Activated CD8-positive, alpha-beta T cell treated with anti-CD3 and anti-CD28 coated beads, Interleukin-2, amount 10 ng/mL, durations not matched to agents 7 days and 5 days (primary cell): ENCODE measurements around the gene C15orf62. TPM values are rescaled to one million over a fixed set of nuclear protein-coding genes. Genes with fewer than 3 reads are reported as not detected.

Source experiments
- ATAC-seq: fragments of 150-1000 bp; cut with Tn5 transposase; one replicate; pipeline ENCODE4 v1.10.0; 2021; ENCODE audit warnings: moderate library complexity
- CTCF ChIA-PET: fragments of 350-600 bp; sonication (Branson Sonifier 250); formaldehyde crosslinking; loops from one replicate; lab custom pipeline; 2021; ENCODE audit warnings: antibody characterized with exemption; lab: Charles Lee
- POLR2A ChIA-PET: fragments of 350-600 bp; sonication (Branson Sonifier 250); formaldehyde crosslinking; loops from one replicate; lab custom pipeline; 2021; ENCODE audit warnings: antibody characterized with exemption; lab: Charles Lee
- DNase-seq: peaks from one replicate; pipeline ENCODE4 v3.0.0-alpha.2; 2020
- H3K27ac Mint-ChIP-seq: one replicate; pipeline ENCODE4 v1.8.0; 2021; ENCODE audit warnings: mild to moderate bottlenecking, mixed read lengths
- H3K27me3 Mint-ChIP-seq: one replicate; pipeline ENCODE4 v1.8.0; 2021; ENCODE audit warnings: low read depth, mixed read lengths
- H3K36me3 Mint-ChIP-seq: one replicate; pipeline ENCODE4 v1.8.0; 2021; ENCODE audit warnings: low read depth, mixed read lengths
- H3K4me1 Mint-ChIP-seq: one replicate; pipeline ENCODE4 v1.8.0; 2021; ENCODE audit warnings: low read depth, mixed read lengths
- H3K4me3 Mint-ChIP-seq: one replicate; pipeline ENCODE4 v1.8.0; 2021; ENCODE audit warnings: mild to moderate bottlenecking, mixed read lengths
- H3K9me3 Mint-ChIP-seq: one replicate; pipeline ENCODE4 v1.8.0; 2022; ENCODE audit warnings: mixed read lengths; ENCODE audit not compliant: insufficient read depth
- total RNA-seq, 2 experiments: library from RNA; stranded (reverse); gene quantifications; one replicate each; pipeline ENCODE4 v1.2.3, GENCODE V29; 2021

The C15orf62 gene
- total RNA-seq, 2 experiments from 2014 or later = 1.1 to 1.2 TPM

DNA sequence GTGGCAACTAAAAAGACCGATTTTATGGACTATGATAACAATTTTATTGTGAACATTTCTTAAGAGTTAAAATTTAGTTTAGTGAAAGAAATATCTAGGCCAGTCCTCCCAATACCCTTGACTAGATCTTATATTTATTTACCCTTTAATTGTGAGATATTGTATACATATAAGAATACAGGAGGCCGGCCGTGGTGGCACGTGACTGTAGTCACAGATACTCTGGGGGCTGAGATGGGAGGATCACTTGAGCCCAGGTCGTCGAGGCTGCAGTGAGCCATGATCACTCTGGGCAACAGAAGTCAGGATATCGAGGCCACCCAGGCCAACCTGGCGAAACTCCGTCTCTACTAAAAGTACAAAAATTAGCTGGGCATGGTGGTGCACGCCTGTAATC lies 14.0 kb upstream of the C15orf62 start:
- CTCF ChIA-PET = interaction anchor here (1.2 to 1.6 kb wide), 3 partner anchors 12 to 136 kb away, joined by 4 to 6 read pairs (median 4); no protein-coding TSS in a partner anchor
- H3K4me3 Mint-ChIP-seq = peak overlapping the region; percentile 91

DNA sequence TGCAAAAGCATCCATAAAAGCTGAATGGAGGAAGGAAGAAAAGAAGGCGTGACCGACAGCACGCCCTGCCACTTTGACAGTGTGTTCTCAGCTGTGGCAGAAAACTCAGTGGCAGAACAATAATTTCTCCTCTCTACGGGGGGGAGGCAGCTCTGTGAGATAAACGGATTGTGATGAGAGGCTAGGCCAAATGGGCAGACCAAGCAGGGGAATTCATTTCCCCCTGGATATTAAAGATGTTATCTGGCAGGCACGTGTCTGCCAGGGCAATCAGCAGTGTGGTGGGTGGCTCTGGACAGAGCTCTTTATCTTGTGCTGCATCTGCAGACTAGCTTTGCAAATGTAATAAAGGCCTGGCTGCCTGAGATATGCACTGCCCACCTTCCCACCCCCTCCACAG lies 12.8 kb upstream of the C15orf62 start:
- Mint-ChIP-seq H3K36me3 (peaks cover 16% of the 10 kb centered on the region), H3K9me3 (no peaks in the 10 kb centered on the region), H3K4me3 (no peak overlapping the region), H3K27ac (peak overlapping the region; percentile 3), H3K27me3 (peaks cover 4% of the 10 kb centered on the region), H3K4me1 (peaks cover 33% of the 10 kb centered on the region)
- ChIA-PET CTCF (interaction anchor here (0.6 to 1.6 kb wide), 4 partner anchors 9 to 135 kb away, joined by 3 to 6 read pairs (median 4); no protein-coding TSS in a partner anchor), POLR2A (interaction anchor here (1.0 to 1.3 kb wide), 3 partner anchors 8 to 62 kb away, joined by 4 to 5 read pairs (median 4); partner anchors contain the start of gene RAD51)
- ATAC-seq (no peak), DNase-seq (no peak)

More for the DNA sequence above, 14.0 kb upstream of the C15orf62 start:
- H3K27me3 Mint-ChIP-seq = peaks cover 4% of the 10 kb centered on the region
- DNase-seq (no peak), ATAC-seq (no peak)
- POLR2A ChIA-PET = interaction anchor here (0.6 to 1.3 kb wide), 6 partner anchors 9 to 147 kb away, joined by 3 to 5 read pairs (median 4); partner anchors contain the start of gene RAD51
- H3K9me3 Mint-ChIP-seq = no peaks in the 10 kb centered on the region
- peaks cover 38% of the 10 kb centered on the region for H3K4me1 Mint-ChIP-seq
- H3K36me3 Mint-ChIP-seq = peaks cover 26% of the 10 kb centered on the region
- peak overlapping the region; percentile 99 for H3K27ac Mint-ChIP-seq

DNA sequence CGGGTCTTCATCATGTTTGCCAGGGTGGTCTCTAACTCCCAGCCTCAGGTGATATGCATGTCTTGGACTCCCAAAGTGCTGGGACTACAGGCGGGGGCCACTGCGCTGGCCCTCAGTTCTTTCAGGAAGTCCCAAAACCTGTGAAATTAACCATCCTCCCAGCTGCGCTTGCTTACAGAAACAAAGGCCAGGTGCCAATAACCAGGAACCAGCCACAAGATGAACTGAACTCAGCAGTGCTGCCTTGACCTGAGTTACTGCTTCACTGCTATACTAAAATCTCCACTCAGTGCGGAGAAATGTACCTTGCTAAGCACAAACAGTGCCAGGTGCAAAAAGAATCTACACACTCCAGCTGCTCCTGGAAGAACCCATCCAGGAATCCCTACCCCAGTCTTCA lies 9.8 kb upstream of the C15orf62 start:
- Mint-ChIP-seq H3K27me3 (peaks cover 4% of the 10 kb centered on the region), H3K4me3 (no peak overlapping the region), H3K9me3 (no peaks in the 10 kb centered on the region), H3K27ac (no peak overlapping the region), H3K4me1 (peaks cover 32% of the 10 kb centered on the region), H3K36me3 (peaks cover under 1% of the 10 kb centered on the region)
- ChIA-PET CTCF (interaction anchor here (1.1 kb wide), 1 partner anchor 22 kb away, joined by 3 read pairs; no protein-coding TSS in a partner anchor), POLR2A (interaction anchor here (0.8 kb wide), 1 partner anchor 10 kb away, joined by 4 read pairs; no protein-coding TSS in a partner anchor)
- DNase-seq (no peak), ATAC-seq (no peak)

GRCh38 chr15:40762919-40763800 lies 6.6 kb upstream of the C15orf62 start:
- ChIA-PET CTCF (interaction anchor here (0.6 kb wide), 1 partner anchor 95 kb away, joined by 3 read pairs; no protein-coding TSS in a partner anchor), POLR2A (interaction anchor here (0.7 to 2.5 kb wide), 3 partner anchors 13 to 19 kb away, joined by 3 to 13 read pairs (median 3); no protein-coding TSS in a partner anchor)
- H3K27ac Mint-ChIP-seq = peak overlapping the region; percentile 91

GRCh38 chr15:40763801-40764628 lies 5.8 kb upstream of the C15orf62 start, which contains the start of gene GCHFR:
TSS of gene GCHFR (plus strand) at chr15:40764068. CDS start at chr15:40764181, 113 bp downstream.
- peaks cover 10% of the 10 kb centered on the region for H3K36me3 Mint-ChIP-seq
- DNase-seq (peak; percentile 74), ATAC-seq (peak; percentile 58)
- H3K9me3 Mint-ChIP-seq = no peaks in the 10 kb centered on the region
- POLR2A ChIA-PET = interaction anchor here (0.8 to 2.5 kb wide), 9 partner anchors 8 to 69 kb away, joined by 3 to 13 read pairs (median 4); partner anchors contain the start of genes RAD51 and ZFYVE19
- peaks cover 4% of the 10 kb centered on the region for H3K27me3 Mint-ChIP-seq
- H3K4me1 Mint-ChIP-seq = peaks cover 45% of the 10 kb centered on the region
- CTCF ChIA-PET = interaction anchor here (0.6 to 3.8 kb wide), 7 partner anchors 14 to 131 kb away, joined by 3 to 18 read pairs (median 4); partner anchors contain the start of gene VPS18
- peak within 1 kb of the TSS; percentile 91 for H3K27ac Mint-ChIP-seq
- H3K4me3 Mint-ChIP-seq = peak within 1 kb of the TSS; percentile 86

More at GRCh38 chr15:40762919-40763800, 6.6 kb upstream of the C15orf62 start:
- H3K27me3 Mint-ChIP-seq = peaks cover 4% of the 10 kb centered on the region
- DNase-seq = peak; percentile 58
- peak; percentile 1 for ATAC-seq
- H3K4me3 Mint-ChIP-seq = peak overlapping the region; percentile 86
- peaks cover 7% of the 10 kb centered on the region for H3K36me3 Mint-ChIP-seq
- H3K4me1 Mint-ChIP-seq = peaks cover 36% of the 10 kb centered on the region
- no peaks in the 10 kb centered on the region for H3K9me3 Mint-ChIP-seq

- POLR2A ChIA-PET = interaction anchor here (0.9 to 2.5 kb wide), 9 partner anchors 8 to 196 kb away, joined by 3 to 13 read pairs (median 4); partner anchors contain the start of genes RAD51, RPUSD2 and ZFYVE19
- Mint-ChIP-seq H3K27ac (peak overlapping the region; percentile 91), H3K9me3 (no peaks in the 10 kb centered on the region), H3K4me1 (peaks cover 51% of the 10 kb centered on the region), H3K4me3 (peak overlapping the region; percentile 86), H3K36me3 (peaks cover 10% of the 10 kb centered on the region), H3K27me3 (peaks cover 4% of the 10 kb centered on the region)
- ATAC-seq (no peak), DNase-seq (peak; percentile 32)
- CTCF ChIA-PET = interaction anchor here (0.9 to 3.8 kb wide), 8 partner anchors 14 to 175 kb away, joined by 3 to 18 read pairs (median 4); partner anchors contain the start of genes RAD51 and VPS18
These were observed 5.1 kb upstream of the C15orf62 start for GRCh38 chr15:40764629-40765103.

DNA sequence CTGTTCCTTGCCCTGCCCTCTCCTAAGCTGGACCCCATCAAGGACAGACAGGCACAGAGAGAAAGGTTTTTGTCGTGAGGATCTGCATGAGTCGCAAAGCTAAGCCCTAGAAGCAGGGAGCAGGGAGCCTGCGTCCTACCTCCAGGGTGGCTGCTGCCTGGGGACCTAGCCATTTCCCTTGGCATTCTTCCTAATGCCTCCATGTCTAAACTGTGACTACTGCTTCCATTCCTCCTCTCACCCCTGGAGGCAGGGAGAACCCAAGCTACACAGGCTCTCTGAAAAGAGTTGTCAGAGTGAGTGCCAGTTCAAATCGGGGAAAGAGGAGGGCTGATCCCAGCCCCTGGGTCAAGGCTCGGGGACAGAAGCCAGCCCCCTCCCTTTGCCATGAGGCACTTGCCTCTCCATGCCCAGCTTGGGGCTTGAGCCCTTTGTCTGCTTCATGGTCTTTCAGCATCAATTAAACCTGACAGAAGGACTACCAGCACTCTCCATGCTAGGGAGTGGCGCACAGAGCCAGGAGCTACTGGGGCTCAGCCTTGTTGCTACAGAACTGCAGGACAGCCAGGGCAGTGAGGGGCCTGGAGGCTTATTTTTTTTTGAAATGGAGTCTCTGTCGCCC lies 3.5 kb upstream of the C15orf62 start:
- CTCF ChIA-PET = interaction anchor here (3.8 kb wide), 1 partner anchor 16 kb away, joined by 18 read pairs; no protein-coding TSS in a partner anchor
- no peak overlapping the region for H3K4me3 Mint-ChIP-seq
- ATAC-seq (no peak), DNase-seq (no peak)
- H3K4me1 Mint-ChIP-seq = peaks cover 59% of the 10 kb centered on the region
- H3K27me3 Mint-ChIP-seq = no peaks in the 10 kb centered on the region
- peaks cover 13% of the 10 kb centered on the region for H3K36me3 Mint-ChIP-seq
- no peaks in the 10 kb centered on the region for H3K9me3 Mint-ChIP-seq
- H3K27ac Mint-ChIP-seq = no peak overlapping the region
- POLR2A ChIA-PET = interaction anchor here (0.6 to 1.8 kb wide), 4 partner anchors 14 to 197 kb away, joined by 3 to 4 read pairs (median 4); partner anchors contain the start of gene RPUSD2

DNA sequence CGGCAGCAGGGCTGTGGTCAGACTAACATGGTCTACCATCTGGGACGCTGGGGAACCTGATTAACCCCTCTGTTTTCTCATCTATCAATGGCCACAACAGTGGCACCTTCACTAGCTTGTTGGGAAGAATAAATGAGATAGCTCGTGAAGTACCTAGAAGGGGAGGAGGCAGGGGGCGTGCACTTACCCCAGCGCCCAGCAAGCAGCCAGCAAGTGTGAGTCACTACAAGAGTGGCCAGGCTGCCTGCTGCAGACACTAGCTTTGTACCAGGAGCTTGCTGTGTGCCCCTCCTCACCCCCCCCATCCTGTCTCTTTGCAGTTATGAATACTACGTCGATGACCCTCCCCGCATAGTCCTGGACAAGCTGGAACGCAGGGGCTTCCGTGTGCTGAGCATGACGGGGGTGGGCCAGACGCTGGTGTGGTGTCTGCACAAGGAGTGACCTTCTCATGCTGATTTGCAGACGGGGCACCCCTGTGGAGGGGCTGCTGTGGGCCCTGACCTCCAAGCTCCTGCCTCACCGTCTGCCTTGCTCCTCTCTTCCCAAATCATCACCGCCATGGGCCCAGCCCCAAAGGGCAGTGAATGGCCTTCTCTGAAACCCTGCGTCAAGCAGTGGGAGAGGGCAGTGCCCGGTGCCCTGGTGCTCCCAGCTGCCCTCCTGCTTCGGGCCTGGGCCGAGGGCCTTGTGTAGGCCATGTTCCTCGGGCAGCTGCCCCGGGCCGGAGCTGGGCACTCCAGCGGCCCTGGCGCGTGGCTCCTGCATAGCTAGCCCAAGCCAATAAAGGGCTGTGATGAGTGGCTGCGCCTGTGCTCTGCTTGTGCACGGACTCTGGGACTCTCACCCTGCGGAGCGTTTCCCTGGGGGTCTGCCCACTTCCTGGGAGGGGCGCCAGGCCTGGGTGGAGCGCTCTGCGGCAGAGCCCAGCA lies 2.6 kb upstream of the C15orf62 start:
- ATAC-seq = no peak
- no peaks in the 10 kb centered on the region for H3K9me3 Mint-ChIP-seq
- H3K36me3 Mint-ChIP-seq = peaks cover 14% of the 10 kb centered on the region
- no peaks in the 10 kb centered on the region for H3K27me3 Mint-ChIP-seq
- H3K27ac Mint-ChIP-seq = no peak overlapping the region
- no peak for DNase-seq
- H3K4me1 Mint-ChIP-seq = peaks cover 59% of the 10 kb centered on the region
- POLR2A ChIA-PET = interaction anchor here (1.1 to 1.4 kb wide), 2 partner anchors 20 to 566 kb away, joined by 3 read pairs; partner anchors contain the start of genes NUSAP1 and OIP5
- CTCF ChIA-PET = interaction anchor here (3.4 to 3.8 kb wide), 2 partner anchors 15 to 22 kb away, joined by 18 to 20 read pairs; no protein-coding TSS in a partner anchor
- no peak overlapping the region for H3K4me3 Mint-ChIP-seq

DNA sequence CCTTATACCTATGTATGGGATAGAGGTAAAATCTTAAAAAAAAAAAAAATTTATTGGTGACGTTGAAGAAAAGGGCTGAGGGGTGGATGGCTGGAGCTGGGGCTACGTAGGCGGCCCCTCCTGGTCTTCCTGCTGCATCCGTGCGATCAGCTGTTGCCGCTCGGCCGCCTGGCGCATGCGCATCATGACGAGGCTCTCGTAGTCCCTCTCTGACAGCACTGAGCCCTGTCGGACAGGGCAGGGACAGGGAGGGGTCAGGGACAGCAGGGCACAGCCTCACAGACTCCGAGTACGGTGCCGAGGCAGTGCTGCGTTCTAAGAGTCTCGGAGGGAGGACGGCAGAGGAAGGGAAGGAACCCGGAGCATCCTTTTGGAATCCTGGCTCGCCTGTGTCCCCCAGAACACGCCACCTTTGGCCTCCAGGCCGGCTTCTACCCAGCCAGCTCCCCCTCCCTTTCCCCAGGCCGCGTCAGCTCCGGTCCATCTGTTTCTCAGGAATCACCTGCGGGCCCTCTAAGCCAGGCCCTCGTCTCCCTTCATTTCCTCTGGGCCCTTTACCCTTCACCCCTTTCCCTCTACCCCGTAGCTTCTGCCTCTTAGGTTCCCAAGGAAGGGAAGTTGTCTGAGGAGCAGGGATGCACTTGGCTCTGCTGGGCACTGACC lies 1.8 kb upstream of the C15orf62 start:
- no peaks in the 10 kb centered on the region for H3K27me3 Mint-ChIP-seq

More for the DNA sequence above, 1.8 kb upstream of the C15orf62 start:
- Mint-ChIP-seq H3K27ac (no peak overlapping the region), H3K4me1 (peaks cover 52% of the 10 kb centered on the region), H3K4me3 (no peak overlapping the region), H3K36me3 (peaks cover 18% of the 10 kb centered on the region), H3K9me3 (no peaks in the 10 kb centered on the region)
- ChIA-PET POLR2A (interaction anchor here (0.7 to 1.4 kb wide), 2 partner anchors 513 to 565 kb away, joined by 3 read pairs; partner anchors contain the start of genes NUSAP1 and OIP5), CTCF (interaction anchor here (3.4 kb wide), 1 partner anchor 23 kb away, joined by 20 read pairs; no protein-coding TSS in a partner anchor)
- ATAC-seq = no peak
- no peak for DNase-seq
